CD1c-positive myeloid dendritic cell (primary cell): ENCODE data around the gene ENTPD5.
A peak's percentile ranks its signal among the peaks of the same experiment; 100 is the strongest.
"Not testable (repeated sequence)": the region's sequence is repeated elsewhere in the genome, so short reads cannot be mapped to it uniquely, and the experiment has no call there.

Experiments used
- DNase-seq: peaks from one replicate; pipeline ENCODE4 v3.0.0-alpha.2; 2016; ENCODE audit errors: extremely low spot score

ENTPD5 gene

GRCh38 chr14:74005664-74006063, 13.4 kb downstream of the ENTPD5 start:
- not testable (repeated sequence) for DNase-seq

- no peak for DNase-seq
These were observed 20.4 kb downstream of the ENTPD5 start for GRCh38 chr14:73998726-73999125.

GRCh38 chr14:73997944-73998447, 21.1 kb downstream of the ENTPD5 start:
- no peak for DNase-seq

GRCh38 chr14:73997108-73997943, 21.8 kb downstream of the ENTPD5 start:
- DNase-seq, result no peak

- no peak for DNase-seq
These were observed 22.4 kb downstream of the ENTPD5 start for GRCh38 chr14:73996731-73997107.

DNA sequence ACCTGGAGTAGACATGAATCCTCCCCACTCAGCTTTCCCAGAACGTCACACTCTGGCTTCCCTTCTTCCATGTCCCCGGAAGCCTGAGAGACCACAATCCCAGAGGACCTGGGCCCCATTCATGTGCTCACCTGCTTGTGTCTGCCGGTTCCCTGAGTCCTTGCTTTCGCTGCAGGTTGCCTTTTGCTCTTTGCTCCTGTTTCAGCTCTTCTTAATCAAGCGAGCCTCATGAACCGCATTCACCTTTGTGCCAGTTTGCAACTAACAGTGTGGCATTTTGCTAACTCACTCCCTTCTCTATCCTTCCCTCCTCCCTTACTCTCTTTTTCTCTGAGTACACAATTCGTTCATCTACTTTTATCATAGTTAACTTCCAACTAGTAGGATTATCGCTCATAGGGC, 23.1 kb downstream of the ENTPD5 start:
- DNase-seq, result no peak

DNA sequence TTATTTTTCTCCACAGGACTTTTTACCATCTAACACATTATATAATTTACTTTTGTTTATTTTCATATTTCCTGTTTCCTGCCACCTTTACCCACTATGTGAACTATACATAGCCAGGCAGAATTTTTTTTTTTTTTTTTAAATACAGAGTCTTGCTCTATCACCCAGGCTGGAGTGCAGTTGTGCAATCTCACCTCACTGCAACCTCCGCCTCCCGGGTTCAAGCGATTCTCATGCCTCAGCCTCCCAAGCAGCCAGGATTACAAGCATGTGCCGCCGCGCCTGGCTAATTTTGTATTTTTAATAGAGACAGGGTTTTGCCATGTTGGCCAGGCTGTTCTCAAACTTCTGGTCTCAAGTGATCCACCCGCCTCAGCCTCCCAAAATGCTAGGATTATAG, 24.2 kb downstream of the ENTPD5 start:
- not testable (repeated sequence) for DNase-seq

DNA sequence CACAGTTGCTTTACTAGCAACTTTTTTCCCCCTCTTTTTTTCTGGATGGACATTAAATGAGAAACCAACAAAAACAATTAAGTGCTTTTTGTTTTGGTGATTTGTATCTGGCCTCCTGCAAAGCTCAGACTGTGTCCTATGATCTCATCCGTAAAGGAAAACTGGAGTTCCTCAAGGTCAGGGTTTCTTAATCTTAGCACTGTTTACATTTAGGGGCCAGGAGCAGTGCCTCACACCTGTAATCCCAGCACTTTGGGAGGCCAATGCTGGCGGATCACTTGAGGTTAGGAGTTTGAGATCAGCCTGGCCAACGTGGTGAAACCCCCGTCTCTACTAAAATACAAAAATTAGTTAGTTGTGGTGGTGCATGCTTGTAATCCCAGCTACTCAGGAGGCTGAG, 28.0 kb downstream of the ENTPD5 start:
- no peak for DNase-seq

DNA sequence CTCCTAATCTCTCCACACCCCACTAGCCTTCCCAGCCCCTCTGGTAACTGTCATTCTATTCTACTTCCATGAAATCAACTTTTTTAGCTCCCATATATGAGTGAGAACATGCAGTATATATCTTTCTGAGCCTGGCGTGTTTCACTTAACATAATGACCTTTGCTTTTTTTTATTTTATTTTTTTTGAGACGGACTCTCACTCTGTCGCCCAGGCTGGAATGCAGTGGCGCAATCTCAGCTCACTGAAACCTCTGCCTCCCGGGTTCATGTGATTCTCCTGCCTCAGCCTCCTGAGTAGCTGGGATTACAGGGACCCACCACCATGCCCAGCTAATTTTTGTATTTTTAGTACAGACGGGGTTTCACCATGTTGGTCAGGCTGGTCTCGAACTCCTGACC, 30.4 kb downstream of the ENTPD5 start:
- DNase-seq, result not testable (repeated sequence)

DNA sequence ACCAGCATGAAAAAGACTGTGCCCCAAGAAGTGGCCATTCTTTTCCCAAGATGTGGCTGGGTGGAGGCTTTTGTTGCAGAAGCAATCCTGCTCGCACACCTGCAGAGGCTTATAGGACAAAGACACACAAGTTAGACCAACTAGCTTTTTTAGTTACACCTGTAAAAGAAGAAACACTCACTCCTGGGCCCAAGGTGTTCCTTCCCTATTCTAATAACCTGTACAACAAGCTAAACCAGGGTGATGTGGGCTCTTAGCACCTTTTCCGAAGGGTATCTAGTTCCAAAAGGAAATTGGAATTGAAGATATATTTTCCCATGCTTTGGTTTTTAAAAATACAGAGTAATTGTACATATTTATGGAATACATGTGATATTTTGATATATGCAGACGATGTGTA, 31.0 kb downstream of the ENTPD5 start:
- no peak for DNase-seq

- DNase-seq, result no peak
These were observed 41.2 kb downstream of the ENTPD5 start for GRCh38 chr14:73977896-73978295.

GRCh38 chr14:73976125-73976524, 43.0 kb downstream of the ENTPD5 start:
- no peak for DNase-seq

DNA sequence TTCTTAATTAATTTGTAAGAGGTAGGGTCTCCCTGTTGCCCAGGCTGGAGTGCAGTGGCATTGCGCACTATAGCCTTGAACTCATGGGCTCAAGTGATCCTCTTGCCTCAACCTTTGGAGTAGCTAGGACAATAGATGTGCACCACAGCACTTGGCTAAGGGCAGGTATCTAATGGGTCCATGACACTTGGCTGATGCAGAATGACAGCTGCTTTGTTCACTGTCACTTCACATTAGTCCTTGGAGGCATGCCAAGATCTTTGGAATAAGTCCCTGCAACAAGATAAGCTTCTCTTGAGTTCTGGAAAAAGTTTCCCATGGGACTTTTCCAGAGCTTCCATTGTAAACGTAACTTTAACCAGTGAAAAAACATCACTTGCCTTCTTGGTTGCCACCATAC, 45.6 kb downstream of the ENTPD5 start:
- no peak for DNase-seq

DNA sequence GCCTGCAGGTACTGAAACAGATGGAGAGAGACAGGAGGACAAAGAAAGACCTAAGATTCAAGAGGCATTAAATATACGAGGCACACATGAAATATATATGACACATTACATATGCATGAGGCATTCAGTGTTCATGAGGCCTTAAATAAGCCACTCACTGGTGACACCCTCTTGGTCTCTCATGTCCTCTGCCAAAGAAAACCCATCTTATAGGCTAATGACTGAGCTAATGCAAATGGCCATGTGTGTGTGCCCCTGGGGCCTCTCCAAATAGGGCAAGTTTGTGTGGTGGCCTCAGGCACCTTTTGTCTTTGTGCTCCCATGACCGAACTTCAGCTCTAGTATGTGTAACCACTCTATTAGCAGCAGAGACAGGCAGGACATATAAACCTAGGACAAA, 50.2 kb downstream of the ENTPD5 start:
- DNase-seq, result no peak

- no peak for DNase-seq
These were observed 53.9 kb downstream of the ENTPD5 start for GRCh38 chr14:73965216-73965615.

DNA sequence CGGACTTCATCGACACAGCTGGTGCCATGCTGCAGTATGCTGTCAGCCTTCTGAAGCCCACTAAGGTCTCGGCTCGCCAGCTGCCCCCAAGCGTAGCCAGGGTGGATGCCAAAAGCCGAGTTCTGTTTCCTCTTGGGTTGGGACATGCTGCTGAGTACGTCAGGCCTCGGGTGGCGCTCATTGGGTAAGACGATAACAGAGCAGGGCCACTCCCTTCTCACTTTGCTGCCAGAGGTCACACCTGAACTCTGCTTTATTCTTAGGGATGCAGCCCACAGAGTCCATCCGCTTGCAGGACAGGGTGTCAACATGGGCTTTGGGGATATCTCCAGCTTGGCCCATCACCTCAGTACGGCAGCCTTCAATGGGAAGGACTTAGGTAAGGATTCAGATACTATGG, 57.9 kb downstream of the ENTPD5 start:
- DNase-seq, result no peak

DNA sequence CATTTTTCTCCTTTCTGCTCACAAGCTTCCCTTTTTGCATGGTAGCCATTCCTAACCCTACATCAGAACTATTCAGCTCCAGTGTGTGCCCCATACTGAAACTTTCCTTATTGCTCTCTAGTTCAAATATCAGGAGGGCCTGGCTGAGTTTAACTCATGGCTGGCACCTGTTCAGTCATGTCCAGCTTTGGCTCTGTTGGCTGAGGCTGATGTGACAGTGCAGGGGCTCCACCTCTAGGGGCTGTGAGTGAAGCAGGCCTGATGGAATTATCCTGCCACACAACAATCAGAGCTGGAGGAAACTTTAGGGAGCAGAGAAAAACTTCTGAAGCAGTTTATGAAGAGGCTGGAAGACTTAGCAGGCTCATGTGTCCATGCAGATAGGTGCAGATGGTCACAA, 60.5 kb downstream of the ENTPD5 start:
- no peak for DNase-seq

DNA sequence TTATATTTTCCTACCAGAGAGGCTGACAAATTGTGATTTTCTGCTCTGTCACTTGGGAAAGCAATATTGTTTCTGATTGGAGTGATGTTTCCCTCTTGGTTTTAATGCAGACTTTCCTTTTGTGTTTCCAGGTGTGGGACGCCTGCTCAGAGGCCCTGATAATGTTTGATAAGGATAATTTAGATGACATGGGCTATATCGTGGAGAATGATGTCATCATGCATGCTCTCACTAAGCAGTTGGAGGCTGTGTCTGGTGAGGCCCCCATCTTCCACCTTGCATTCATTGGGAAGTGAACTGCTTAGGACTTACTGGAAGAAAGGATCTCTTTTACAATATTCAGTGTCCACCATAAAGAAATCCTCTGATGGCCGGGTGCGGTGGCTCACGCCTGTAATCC, 63.4 kb downstream of the ENTPD5 start:
- DNase-seq, result no peak

- DNase-seq, result no peak
These were observed 65.4 kb downstream of the ENTPD5 start for GRCh38 chr14:73953731-73954130.

- peak; percentile 99 for DNase-seq
These were observed 69.0 kb downstream of the ENTPD5 start, which contains the start of the genes COQ6 and FAM161B for GRCh38 chr14:73949752-73950734. TSS of gene COQ6 (plus strand) at chr14:73950302. CDS start at chr14:73950333, 31 bp downstream. TSS of gene FAM161B (minus strand) at chr14:73950094. CDS start at chr14:73950026, 68 bp downstream.

- no peak for DNase-seq
These were observed 73.9 kb downstream of the ENTPD5 start for GRCh38 chr14:73945159-73945670.
